HuH-7.5 (cell line): Measurements from ENCODE around the gene IL2.

ENCODE experiments used
- DNase-seq: peaks from one replicate; pipeline ENCODE4 v3.0.0; 2011; ENCODE audit warnings: low spot score

Gene IL2

GRCh38 chr4:122456231-122457116 is at the start of gene IL2:
Gene IL2 (minus strand): TSS chr4:122456725. CDS start chr4:122456440, 285 bp downstream.
- no peak for DNase-seq

- no peak for DNase-seq
Observed at GRCh38 chr4:122503214-122503613, 46.7 kb upstream of the IL2 start.

GRCh38 chr4:122500852-122501501 is 44.5 kb upstream of the IL2 start:
- DNase-seq = no peak

- no peak for DNase-seq
Observed at GRCh38 chr4:122489061-122489460, 32.5 kb upstream of the IL2 start.

- DNase-seq = no peak
Observed at GRCh38 chr4:122483481-122483880, 27.0 kb upstream of the IL2 start.

GRCh38 chr4:122481766-122482405 is 25.4 kb upstream of the IL2 start:
- DNase-seq = no peak

- no peak for DNase-seq
Observed at GRCh38 chr4:122480655-122481487, 24.3 kb upstream of the IL2 start.

- no peak for DNase-seq
Observed at GRCh38 chr4:122479935-122480416, 23.5 kb upstream of the IL2 start.

- no peak for DNase-seq
Observed at GRCh38 chr4:122476745-122477144, 20.2 kb upstream of the IL2 start.

- no peak for DNase-seq
Observed at GRCh38 chr4:122476126-122476525, 19.6 kb upstream of the IL2 start.

- DNase-seq = no peak
Observed at GRCh38 chr4:122475233-122475632, 18.7 kb upstream of the IL2 start.

GRCh38 chr4:122469457-122469856 is 12.9 kb upstream of the IL2 start:
- DNase-seq = no peak

- DNase-seq = no peak
Observed at GRCh38 chr4:122458625-122459024, 2.1 kb upstream of the IL2 start.

GRCh38 chr4:122453384-122453995 is 3.0 kb downstream of the IL2 start:
- no peak for DNase-seq

GRCh38 chr4:122450847-122451246 is 5.7 kb downstream of the IL2 start:
- DNase-seq = no peak

GRCh38 chr4:122434285-122434684 is 22.2 kb downstream of the IL2 start:
- no peak for DNase-seq

GRCh38 chr4:122431351-122431750 is 25.2 kb downstream of the IL2 start:
- no peak for DNase-seq

- DNase-seq = no peak
Observed at GRCh38 chr4:122423246-122423645, 33.3 kb downstream of the IL2 start.

- DNase-seq = no peak
Observed at GRCh38 chr4:122412547-122412946, 44.0 kb downstream of the IL2 start.

- no peak for DNase-seq
Observed at GRCh38 chr4:122403861-122404260, 52.7 kb downstream of the IL2 start.
